GM04504 (cell line): ENCODE results near the gene HJURP.

Source experiments
- DNase-seq: peaks from one replicate; pipeline ENCODE4 v3.0.0-alpha.2; 2012; ENCODE audit warnings: low read depth

Gene HJURP

GRCh38 chr2:233813236-233814055, 40.9 kb downstream of the HJURP start:
- no peak for DNase-seq

DNA sequence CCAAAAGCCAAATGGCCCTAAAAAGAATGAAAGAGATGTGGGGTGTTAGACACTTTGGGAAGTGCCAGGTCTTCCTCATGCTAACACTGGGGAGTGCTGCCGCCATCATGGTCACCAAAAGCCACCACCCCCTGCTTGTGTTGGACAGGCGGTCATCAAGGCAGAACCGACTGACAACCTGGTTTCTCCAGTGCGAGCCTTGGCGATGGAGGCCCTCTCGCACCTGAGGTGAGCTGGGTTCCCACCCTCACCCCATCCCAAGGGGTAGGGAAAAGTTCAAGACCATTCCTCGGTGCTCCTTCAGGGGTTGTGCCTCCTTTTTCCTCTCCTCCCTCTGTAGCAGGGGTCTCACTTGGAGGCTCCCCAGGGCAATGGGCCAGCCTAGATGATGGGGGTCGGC, 42.6 kb downstream of the HJURP start:
- DNase-seq = no peak

DNA sequence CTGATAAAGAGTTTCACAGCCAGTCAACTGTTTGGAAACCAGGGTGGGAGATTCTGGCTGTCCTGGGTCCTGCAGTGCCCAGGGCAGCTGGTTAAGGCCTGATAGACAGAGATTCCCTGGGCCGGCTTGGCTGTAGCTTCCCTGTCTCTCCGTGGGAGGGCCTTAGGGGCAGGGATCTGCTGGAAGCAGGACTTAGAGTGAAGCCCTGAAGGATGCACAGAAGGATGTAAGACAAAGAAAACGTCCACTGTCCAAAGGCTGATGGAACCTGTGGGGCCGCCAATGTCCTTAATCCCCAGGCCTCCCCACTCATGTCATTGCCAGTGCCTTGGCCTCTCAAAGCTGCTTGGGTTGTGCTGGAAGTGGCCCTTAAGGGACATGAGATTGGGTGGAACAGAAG, 43.2 kb downstream of the HJURP start:
- no peak for DNase-seq

DNA sequence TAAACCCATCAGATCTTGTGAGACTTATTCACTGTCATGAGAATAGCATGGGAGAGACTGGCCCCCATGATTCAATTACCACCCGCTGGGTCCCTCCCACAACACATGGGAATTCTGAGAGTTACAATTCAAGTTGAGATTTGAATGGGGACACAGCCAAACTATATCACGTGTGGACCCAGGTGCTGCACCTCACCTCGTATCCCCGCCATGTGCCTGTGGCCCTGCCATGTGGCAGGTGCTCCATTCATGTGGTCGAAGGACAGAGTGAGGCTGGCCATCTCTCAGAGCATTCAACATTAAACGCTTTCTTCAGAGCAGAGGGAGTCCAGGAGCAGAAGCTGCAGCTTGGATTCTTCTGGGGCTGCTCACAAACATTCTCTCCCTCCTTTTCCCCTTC, 44.0 kb downstream of the HJURP start:
- no peak for DNase-seq

DNA sequence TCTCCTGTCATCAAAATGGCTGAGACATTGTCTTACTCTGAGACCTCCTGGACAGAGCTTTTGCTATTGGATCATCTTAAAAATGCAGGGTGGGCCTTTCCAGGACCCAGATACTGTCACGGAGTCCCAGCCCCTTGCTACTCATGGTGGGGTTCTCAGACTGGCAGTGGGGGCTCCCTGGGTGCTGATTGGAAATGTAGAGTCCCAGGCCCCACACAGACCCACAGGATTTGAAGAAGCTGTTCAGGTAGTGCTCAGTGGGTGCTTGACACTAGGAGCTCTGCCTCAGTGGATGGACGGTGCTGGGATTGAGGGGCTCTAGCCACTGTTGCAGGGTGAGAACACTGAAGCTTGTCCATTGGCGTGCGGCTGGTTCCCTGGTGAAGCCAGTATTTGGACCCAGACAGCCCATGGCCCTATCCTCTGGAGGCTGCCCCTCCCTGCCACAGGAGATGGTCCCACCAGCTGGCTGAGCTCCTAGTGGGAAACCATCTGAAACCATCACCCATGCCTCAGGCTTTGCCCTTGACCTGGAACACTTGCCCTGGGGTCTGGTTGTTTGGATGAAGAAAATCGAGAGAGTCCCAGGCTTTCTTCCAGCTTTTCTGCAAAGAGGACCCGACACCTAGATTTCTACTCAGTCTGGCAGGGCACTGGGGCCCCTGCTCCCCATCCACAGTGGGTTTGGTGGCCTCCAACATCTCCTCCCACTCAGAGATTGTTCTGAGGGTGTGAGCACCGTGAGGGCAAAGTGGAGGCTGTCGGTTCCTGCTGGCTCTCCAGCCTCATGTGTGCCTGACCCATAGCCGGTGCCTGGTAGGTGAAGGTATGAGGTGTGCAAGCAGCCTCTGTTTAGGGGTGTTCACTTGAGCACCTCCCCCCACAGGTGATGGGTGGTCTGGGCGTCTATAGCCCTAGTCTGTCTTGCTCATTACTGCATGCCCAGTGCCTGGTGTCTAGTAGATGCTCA, 46.1 kb downstream of the HJURP start:
- no peak for DNase-seq

GRCh38 chr2:233807215-233807865, 47.0 kb downstream of the HJURP start:
- no peak for DNase-seq

DNA sequence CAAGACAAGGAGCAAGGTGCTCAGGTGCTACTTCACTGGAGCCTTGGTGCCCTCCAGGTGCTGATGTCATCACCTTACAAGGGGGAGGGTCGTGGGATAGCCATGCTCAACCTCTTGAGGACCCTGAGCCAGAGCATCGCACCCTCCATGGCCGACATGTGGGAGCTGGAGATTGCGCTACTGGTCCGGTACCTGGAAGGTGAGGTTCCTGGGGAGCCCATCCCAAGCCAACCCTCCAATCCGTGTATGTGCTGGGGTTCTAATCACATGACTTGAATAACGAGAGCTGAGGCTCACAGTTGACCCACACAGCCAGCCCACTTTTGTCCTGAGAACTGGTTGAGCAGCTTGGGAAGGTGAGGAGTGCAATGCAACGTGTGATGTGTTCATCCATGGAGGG, 50.3 kb downstream of the HJURP start:
- DNase-seq = no peak

- DNase-seq = no peak
Observed at GRCh38 chr2:233803292-233803911, 50.9 kb downstream of the HJURP start.

- no peak for DNase-seq
Observed at GRCh38 chr2:233802132-233802815, 52.1 kb downstream of the HJURP start.

GRCh38 chr2:233801357-233802131, 52.8 kb downstream of the HJURP start:
- DNase-seq = no peak

DNA sequence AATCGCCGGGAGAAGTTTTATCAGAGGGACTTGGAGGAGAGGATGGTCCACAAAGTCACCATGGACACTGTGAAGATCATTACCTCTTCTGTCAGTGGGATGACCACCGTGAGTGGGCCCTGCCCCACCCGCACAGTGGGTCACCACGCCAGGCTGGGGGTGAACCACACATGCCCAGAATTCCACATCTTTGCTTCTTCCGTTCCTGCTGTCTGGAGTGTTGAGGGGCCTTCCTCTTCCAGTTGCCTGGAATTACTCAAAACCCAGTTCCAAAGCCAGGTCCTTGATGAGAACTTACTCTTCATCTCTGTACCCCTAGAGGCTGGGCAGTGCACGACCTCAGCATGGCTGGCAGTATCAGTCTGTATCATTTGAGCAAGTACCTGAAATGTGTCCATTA, 54.1 kb downstream of the HJURP start:
- no peak for DNase-seq

GRCh38 chr2:233799716-233800115, 54.6 kb downstream of the HJURP start:
- no peak for DNase-seq

- DNase-seq = no peak
Observed at GRCh38 chr2:233799087-233799665, 55.2 kb downstream of the HJURP start.

- no peak for DNase-seq
Observed at GRCh38 chr2:233798335-233799086, 55.8 kb downstream of the HJURP start.

GRCh38 chr2:233796254-233796653, 58.1 kb downstream of the HJURP start:
- no peak for DNase-seq

DNA sequence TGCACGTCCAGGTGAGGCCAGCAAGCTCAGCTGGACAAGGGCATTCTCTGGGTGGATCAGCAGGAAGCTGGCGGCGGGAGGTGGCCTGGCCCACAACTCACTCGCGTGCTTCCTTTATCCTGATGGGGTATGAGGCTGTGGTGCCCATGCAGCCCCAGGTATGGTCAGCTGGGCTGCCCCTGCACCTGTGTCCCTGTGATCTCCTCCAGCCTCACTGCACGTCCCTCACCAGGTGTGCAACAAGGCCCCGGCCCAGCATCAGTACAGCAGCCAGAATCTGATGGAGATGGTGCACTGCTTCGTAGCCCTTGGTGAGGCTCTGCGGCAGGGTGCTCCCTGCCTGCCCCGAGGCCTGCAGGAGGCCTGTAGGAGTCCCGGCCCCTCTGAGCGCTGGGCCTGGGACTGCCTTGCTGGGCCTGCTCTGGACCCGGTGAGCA, 58.6 kb downstream of the HJURP start:
- DNase-seq = no peak

- no peak for DNase-seq
Observed at GRCh38 chr2:233794128-233794658, 60.1 kb downstream of the HJURP start.

- DNase-seq = no peak
Observed at GRCh38 chr2:233793465-233794127, 60.7 kb downstream of the HJURP start.

GRCh38 chr2:233792720-233793119, 61.6 kb downstream of the HJURP start:
- DNase-seq = no peak
